HG03159 (cell line): ENCODE measurements around the gene TSHZ2.
"Not testable (repeated sequence)": the region's sequence is repeated elsewhere in the genome, so short reads cannot be mapped to it uniquely, and the experiment has no call there.

ENCODE experiments used
- ATAC-seq: cut with Tn5 transposase; IDR thresholded peaks from one replicate; pipeline ENCODE4 v1.9.1; 2021; ENCODE audit warnings: mild to moderate bottlenecking, moderate library complexity; ENCODE audit not compliant: unreplicated experiment

The TSHZ2 gene

GRCh38 chr20:53079828-53080686 lies 107.9 kb downstream of the TSHZ2 start:
- no peak for ATAC-seq

- ATAC-seq, result no peak
These were observed 108.5 kb downstream of the TSHZ2 start for GRCh38 chr20:53080687-53080962.

GRCh38 chr20:53080969-53081871 lies 109.1 kb downstream of the TSHZ2 start:
- ATAC-seq, result no peak

GRCh38 chr20:53081916-53082863 lies 110.0 kb downstream of the TSHZ2 start:
- ATAC-seq, result no peak

- ATAC-seq, result no peak
These were observed 111.3 kb downstream of the TSHZ2 start for GRCh38 chr20:53083411-53083810.

- ATAC-seq, result no peak
These were observed 112.3 kb downstream of the TSHZ2 start for GRCh38 chr20:53084408-53084997.

- ATAC-seq, result no peak
These were observed 113.6 kb downstream of the TSHZ2 start for GRCh38 chr20:53085720-53086119.

- ATAC-seq, result no peak
These were observed 115.0 kb downstream of the TSHZ2 start for GRCh38 chr20:53087037-53087777.

- no peak for ATAC-seq
These were observed 116.6 kb downstream of the TSHZ2 start for GRCh38 chr20:53088786-53089185.

GRCh38 chr20:53089851-53090250 lies 117.7 kb downstream of the TSHZ2 start:
- not testable (repeated sequence) for ATAC-seq

GRCh38 chr20:53091789-53092188 lies 119.6 kb downstream of the TSHZ2 start:
- no peak for ATAC-seq

GRCh38 chr20:53092772-53093300 lies 120.7 kb downstream of the TSHZ2 start:
- ATAC-seq, result no peak

GRCh38 chr20:53097371-53097770 lies 125.2 kb downstream of the TSHZ2 start:
- ATAC-seq, result no peak

- no peak for ATAC-seq
These were observed 125.6 kb downstream of the TSHZ2 start for GRCh38 chr20:53097791-53098190.

GRCh38 chr20:53098621-53099020 lies 126.5 kb downstream of the TSHZ2 start:
- ATAC-seq, result no peak

GRCh38 chr20:53099856-53100255 lies 127.7 kb downstream of the TSHZ2 start:
- ATAC-seq, result no peak

- ATAC-seq, result no peak
These were observed 128.3 kb downstream of the TSHZ2 start for GRCh38 chr20:53100476-53100911.

- no peak for ATAC-seq
These were observed 130.0 kb downstream of the TSHZ2 start for GRCh38 chr20:53101992-53102760.

- no peak for ATAC-seq
These were observed 131.0 kb downstream of the TSHZ2 start for GRCh38 chr20:53103124-53103523.
